CD14-positive monocyte (primary cell): Measurements from ENCODE around the gene ID1. TPM values are rescaled to one million over a fixed set of nuclear protein-coding genes. Genes with fewer than 3 reads are reported as not detected.
A peak's percentile ranks its signal among the peaks of the same experiment; 100 is the strongest.

ENCODE experiments used
- DNase-seq, 3 donors: peaks; one replicate each; pipeline ENCODE4 v3.0.0-alpha.2; 2011 to 2022
- H2AFZ ChIP-seq: 2 replicates; pipeline ENCODE4 v1.6.0; 2012; ENCODE audit warnings: mild to moderate bottlenecking, low read depth, low read length, inconsistent platforms; ENCODE audit not compliant: insufficient read depth, poor library complexity, severe bottlenecking
- H3K27ac ChIP-seq, 2 donors: 1 replicate in 1 of 2; 2 replicates in 1 of 2; pipeline ENCODE4 v1.5.1; 2012 to 2013; ENCODE audit warnings: low read length in 2 of 2, control low read depth in 1 of 2, inconsistent platforms in 1 of 2, low read depth in 1 of 2, mild to moderate bottlenecking in 1 of 2
- H3K27me3 ChIP-seq, 2 donors: one replicate each; pipeline versions ENCODE4 v1.6.0 to v1.6.1; 2011 to 2013; ENCODE audit warnings: low read length in 2 of 2; ENCODE audit not compliant: control insufficient read depth in 2 of 2, insufficient read depth in 2 of 2
- H3K36me3 ChIP-seq, 2 donors: replicated peaks in 1 of 2; 1 replicate in 1 of 2; 2 replicates in 1 of 2; pipeline versions ENCODE4 v1.5.1 to v1.6.1; 2012 to 2013; ENCODE audit warnings: low read length in 2 of 2, control low read depth in 1 of 2, inconsistent platforms in 1 of 2, mild to moderate bottlenecking in 1 of 2; ENCODE audit not compliant: insufficient read depth in 2 of 2, control insufficient read depth in 1 of 2
- H3K4me1 ChIP-seq, 2 donors: 1 replicate in 1 of 2; 2 replicates in 1 of 2; pipeline versions ENCODE4 v1.5.1 to v1.6.1; 2012 to 2013; ENCODE audit warnings: low read length in 2 of 2, control low read depth in 1 of 2, inconsistent platforms in 1 of 2, mild to moderate bottlenecking in 1 of 2, moderate library complexity in 1 of 2; ENCODE audit not compliant: insufficient read depth in 2 of 2, control insufficient read depth in 1 of 2
- H3K4me2 ChIP-seq: replicated peaks from 2 replicates; pipeline ENCODE3; 2012; ENCODE audit warnings: low read length, moderate library complexity, mild to moderate bottlenecking; ENCODE audit not compliant: poor library complexity, severe bottlenecking; ENCODE audit errors: extremely low read depth
- H3K4me3 ChIP-seq, 3 experiments: fragments of 200-600 bp in 1 of 3; sonication (generic) in 1 of 3; replicated peaks in 1 of 3; 1 replicate in 2 of 3; 2 replicates in 1 of 3; pipeline ENCODE4 v1.5.1; 2011 to 2013; ENCODE audit warnings: low read length in 3 of 3, mild to moderate bottlenecking in 3 of 3, control low read depth in 2 of 3, low read depth in 2 of 3, inconsistent platforms in 1 of 3, moderate library complexity in 1 of 3
- H3K79me2 ChIP-seq: 2 replicates; pipeline ENCODE4 v1.6.0; 2012; ENCODE audit warnings: mild to moderate bottlenecking, control low read depth, inconsistent platforms, low read length, moderate library complexity; ENCODE audit not compliant: insufficient read depth
- H3K9ac ChIP-seq: 2 replicates; pipeline ENCODE4 v1.6.0; 2017; ENCODE audit warnings: low read length, mild to moderate bottlenecking; ENCODE audit not compliant: insufficient read depth, poor library complexity, severe bottlenecking
- H3K9me3 ChIP-seq, 2 donors: replicated peaks in 1 of 2; 1 replicate in 1 of 2; 2 replicates in 1 of 2; pipeline versions ENCODE4 v1.5.1 to v1.6.1; 2012 to 2013; ENCODE audit warnings: low read length in 2 of 2, control low read depth in 1 of 2; ENCODE audit not compliant: control insufficient read depth in 1 of 2, insufficient read depth in 1 of 2
- H4K20me1 ChIP-seq: 2 replicates; pipeline ENCODE4 v1.6.0; 2012; ENCODE audit warnings: mild to moderate bottlenecking, low read length, control low read depth, moderate library complexity; ENCODE audit not compliant: insufficient read depth
- H3K27ac Mint-ChIP-seq, 7 donors: one replicate each; pipeline ENCODE4 v1.8.0; 2020; ENCODE audit warnings: mild to moderate bottlenecking in 7 of 7, mixed read lengths in 7 of 7, moderate library complexity in 6 of 7, inconsistent platforms in 2 of 7
- H3K27me3 Mint-ChIP-seq, 3 donors: one replicate each; pipeline ENCODE4 v1.8.0; 2021 to 2022; ENCODE audit warnings: low read depth in 3 of 3, mild to moderate bottlenecking in 3 of 3, mixed read lengths in 3 of 3, moderate library complexity in 3 of 3, inconsistent platforms in 1 of 3
- H3K36me3 Mint-ChIP-seq, 2 donors: one replicate each; pipeline ENCODE4 v1.8.0; 2020; ENCODE audit warnings: mixed read lengths in 2 of 2, inconsistent platforms in 1 of 2, mild to moderate bottlenecking in 1 of 2
- H3K4me1 Mint-ChIP-seq: one replicate; pipeline ENCODE4 v1.8.0; 2020; ENCODE audit warnings: mild to moderate bottlenecking, mixed read lengths
- H3K4me3 Mint-ChIP-seq, 2 donors: one replicate each; pipeline ENCODE4 v1.8.0; 2020; ENCODE audit warnings: mild to moderate bottlenecking in 2 of 2, mixed read lengths in 2 of 2, moderate library complexity in 1 of 2
- H3K9me3 Mint-ChIP-seq, 7 donors: one replicate each; pipeline ENCODE4 v1.8.0; 2020 to 2022; ENCODE audit warnings: mixed read lengths in 7 of 7, mild to moderate bottlenecking in 6 of 7, moderate library complexity in 6 of 7, inconsistent platforms in 2 of 7
- WGBS: methylation state at CpG from one replicate; pipeline ENCODE4 v1.1.5; 2013; ENCODE audit warnings: missing lambda C conversion rate; ENCODE audit not compliant: insufficient coverage; 5-methylcytosine and 5-hydroxymethylcytosine counted together
- intact Hi-C, 2 donors: fragments of 100-400 bp; cut with micrococcal nuclease; formaldehyde crosslinking; loops; one replicate each; pipeline versions ENCODE4 v1.15.0 to v1.15.1; 2023
- polyA plus RNA-seq, 3 donors: library from polyadenylated mRNA; depleted of rRNA in 1 of 3; unstranded in 2 of 3; stranded (reverse) in 1 of 3; fragments of 300-500 nt in 2 of 3; fragments of >200 nt in 1 of 3; fragmentation: Illumina TruSeq in 2 of 3; gene quantifications; 1 replicate in 2 of 3; 2 replicates in 1 of 3; pipeline ENCODE4 v1.2.3, GENCODE V29; 2012 to 2021
- TF ChIP-seq, protein P1 (sequence below): fragments of 200-600 bp; IDR thresholded peaks from one replicate; pipeline ENCODE4 v1.8.0; 2022; ENCODE audit warnings: antibody characterized with exemption, mild to moderate bottlenecking

The ID1 gene
- polyA plus RNA-seq, 3 donors = 3.9 to 129 (median 12.5) TPM

- H3K79me2 ChIP-seq = no peaks in the 10 kb centered on the region
- H3K27ac Mint-ChIP-seq = peak overlapping the region in 3 of 7 donors; percentile 4 to 64 (median 38)
- peaks cover 21 to 40% (median 29%) of the 10 kb centered on the region in 3 donors for H3K27me3 Mint-ChIP-seq
- peaks cover 0 to 6% (median 0%) of the 10 kb centered on the region in 7 donors for H3K9me3 Mint-ChIP-seq
- peak overlapping the region; percentile 48 for H3K9ac ChIP-seq
- peak overlapping the region; percentile 78 to 95 for H3K4me3 Mint-ChIP-seq
- no peaks in the 10 kb centered on the region for H3K36me3 ChIP-seq
- DNase-seq = no peak
- no peaks in the 10 kb centered on the region for H3K36me3 Mint-ChIP-seq
- peak overlapping the region; percentile 20 to 71 (median 37) for H3K4me3 ChIP-seq
- peak overlapping the region; percentile 74 for H2AFZ ChIP-seq
- H3K4me1 ChIP-seq = peaks cover 12 to 22% of the 10 kb centered on the region in 2 donors
- WGBS = under 1% methylated on average over 69 of the region's 76 CpGs
- H3K4me2 ChIP-seq = peak overlapping the region; percentile 81
- intact Hi-C loops = no loop called here
- TF ChIP-seq, protein P1, sequence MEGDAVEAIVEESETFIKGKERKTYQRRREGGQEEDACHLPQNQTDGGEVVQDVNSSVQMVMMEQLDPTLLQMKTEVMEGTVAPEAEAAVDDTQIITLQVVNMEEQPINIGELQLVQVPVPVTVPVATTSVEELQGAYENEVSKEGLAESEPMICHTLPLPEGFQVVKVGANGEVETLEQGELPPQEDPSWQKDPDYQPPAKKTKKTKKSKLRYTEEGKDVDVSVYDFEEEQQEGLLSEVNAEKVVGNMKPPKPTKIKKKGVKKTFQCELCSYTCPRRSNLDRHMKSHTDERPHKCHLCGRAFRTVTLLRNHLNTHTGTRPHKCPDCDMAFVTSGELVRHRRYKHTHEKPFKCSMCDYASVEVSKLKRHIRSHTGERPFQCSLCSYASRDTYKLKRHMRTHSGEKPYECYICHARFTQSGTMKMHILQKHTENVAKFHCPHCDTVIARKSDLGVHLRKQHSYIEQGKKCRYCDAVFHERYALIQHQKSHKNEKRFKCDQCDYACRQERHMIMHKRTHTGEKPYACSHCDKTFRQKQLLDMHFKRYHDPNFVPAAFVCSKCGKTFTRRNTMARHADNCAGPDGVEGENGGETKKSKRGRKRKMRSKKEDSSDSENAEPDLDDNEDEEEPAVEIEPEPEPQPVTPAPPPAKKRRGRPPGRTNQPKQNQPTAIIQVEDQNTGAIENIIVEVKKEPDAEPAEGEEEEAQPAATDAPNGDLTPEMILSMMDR = no peak
- no peaks in the 10 kb centered on the region for H3K9me3 ChIP-seq
- peaks cover 4 to 22% of the 10 kb centered on the region in 2 donors for H3K27me3 ChIP-seq
- no peaks in the 10 kb centered on the region for H4K20me1 ChIP-seq
- no peak overlapping the region for H3K27ac ChIP-seq
- H3K4me1 Mint-ChIP-seq = peaks cover 19% of the 10 kb centered on the region
Observed at GRCh38 chr20:31587545-31588389, 17.3 kb upstream of the ID1 start.

- no peak for DNase-seq
- no peaks in the 10 kb centered on the region for H3K36me3 ChIP-seq
- Mint-ChIP-seq H3K27ac (no peak overlapping the region), H3K27me3 (peaks cover 23 to 35% (median 26%) of the 10 kb centered on the region in 3 donors), H3K9me3 (peaks cover 0 to 8% (median 0%) of the 10 kb centered on the region in 7 donors), H3K4me1 (peaks cover 22% of the 10 kb centered on the region), H3K36me3 (no peaks in the 10 kb centered on the region), H3K4me3 (no peak overlapping the region)
- H3K9me3 ChIP-seq = no peaks in the 10 kb centered on the region
- H4K20me1 ChIP-seq = no peaks in the 10 kb centered on the region
- no peak overlapping the region for H3K9ac ChIP-seq
- peaks cover 12 to 22% of the 10 kb centered on the region in 2 donors for H3K4me1 ChIP-seq
- peaks cover 4 to 22% of the 10 kb centered on the region in 2 donors for H3K27me3 ChIP-seq
- H3K27ac ChIP-seq = no peak overlapping the region
- 97% methylated on average over 5 of the region's 7 CpGs for WGBS
- intact Hi-C loops = no loop called here
- TF ChIP-seq, protein P1 = no peak
- no peak overlapping the region for H3K4me3 ChIP-seq
- H3K79me2 ChIP-seq = no peaks in the 10 kb centered on the region
- no peak overlapping the region for H3K4me2 ChIP-seq
- no peak overlapping the region for H2AFZ ChIP-seq
Observed at GRCh38 chr20:31590717-31591225, 14.3 kb upstream of the ID1 start.
